G401.6 (cell line): Measurements from ENCODE around the gene SPCS2.
"Not testable (repeated sequence)": the region's sequence is repeated elsewhere in the genome, so short reads cannot be mapped to it uniquely, and the experiment has no call there.

Experiments used
- FAIRE-seq: peaks from 2 replicates; lab custom pipeline; 2012; peaks lifted over from hg19 to GRCh38; lab: Jason Lieb, UNC

Gene SPCS2

GRCh38 chr11:74950374-74950969 lies 1.4 kb downstream of the SPCS2 start:
- no peak for FAIRE-seq

GRCh38 chr11:74951226-74951625 lies 2.2 kb downstream of the SPCS2 start:
- no peak for FAIRE-seq

GRCh38 chr11:74952752-74953151 lies 3.7 kb downstream of the SPCS2 start:
- FAIRE-seq: no peak

DNA sequence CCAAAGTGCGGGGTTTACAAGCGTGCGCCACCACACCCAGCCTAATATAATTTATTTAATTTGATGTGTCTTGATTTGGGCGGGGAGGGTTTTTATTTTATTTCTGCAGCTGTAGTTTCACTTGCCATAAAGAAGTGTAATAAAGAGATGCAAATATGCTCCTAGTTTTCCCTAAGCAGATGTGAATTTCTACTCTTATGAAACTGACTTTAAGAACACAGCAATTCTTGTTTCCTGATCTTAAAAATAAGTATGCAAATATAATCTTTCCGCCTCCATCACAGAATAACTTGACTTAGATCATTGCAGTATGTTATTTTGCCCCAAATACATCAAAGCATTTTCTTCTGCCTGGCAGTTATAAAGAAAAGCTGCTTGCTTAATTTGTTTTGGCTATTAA lies 4.4 kb downstream of the SPCS2 start:
- no peak for FAIRE-seq

DNA sequence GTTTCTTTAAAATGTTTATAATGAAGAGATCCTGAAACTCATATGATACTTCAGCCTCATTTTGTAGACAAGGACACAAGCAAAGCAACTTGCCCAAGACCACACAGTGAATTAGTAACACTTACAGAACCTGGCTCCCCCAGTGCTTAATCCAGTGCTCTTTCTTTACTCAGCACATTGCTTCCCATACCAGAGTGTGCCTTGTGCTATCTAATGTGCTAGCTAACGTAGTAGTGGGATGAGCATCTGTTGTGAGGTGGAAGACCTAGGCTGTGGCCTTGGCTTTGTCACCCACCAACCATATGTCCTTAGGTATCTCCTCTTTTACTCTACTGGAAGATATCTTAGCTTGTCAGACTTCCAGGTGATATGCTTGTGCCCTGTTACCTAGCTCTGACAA lies 5.1 kb downstream of the SPCS2 start:
- no peak for FAIRE-seq

- FAIRE-seq: no peak
Observed at GRCh38 chr11:74956397-74957015, 7.4 kb downstream of the SPCS2 start.

DNA sequence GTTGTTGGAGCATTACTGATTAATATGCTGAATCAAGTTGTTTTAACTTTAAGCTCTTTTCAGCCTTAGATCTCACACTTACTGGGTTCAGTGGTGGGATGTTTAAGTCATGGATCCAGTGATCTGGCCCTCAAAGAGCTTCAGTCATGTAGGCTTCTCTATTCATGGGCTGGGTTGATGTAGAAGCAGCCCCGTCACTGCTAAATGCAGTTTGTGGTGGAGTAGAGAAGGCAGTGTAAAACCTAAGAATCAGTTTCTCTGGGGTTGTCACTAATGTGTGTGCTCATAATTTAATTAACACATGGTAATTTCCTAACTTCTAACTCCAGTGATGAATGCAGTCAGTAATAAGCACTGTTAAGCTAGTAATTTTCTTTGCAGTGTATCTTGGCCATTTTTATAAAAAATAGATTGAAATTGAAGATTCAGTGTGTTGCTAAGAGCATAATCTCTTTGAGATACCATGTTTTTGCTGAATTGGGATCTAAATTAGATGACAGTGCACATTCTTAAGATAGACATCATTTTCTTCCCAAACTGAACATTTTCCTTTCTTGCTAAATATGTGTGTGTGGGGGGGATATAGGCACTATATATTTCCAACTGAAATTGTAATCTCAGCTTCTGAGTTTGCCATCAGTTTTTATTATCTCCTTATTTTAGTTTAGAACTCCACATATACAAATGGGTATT lies 9.0 kb downstream of the SPCS2 start:
- no peak for FAIRE-seq

DNA sequence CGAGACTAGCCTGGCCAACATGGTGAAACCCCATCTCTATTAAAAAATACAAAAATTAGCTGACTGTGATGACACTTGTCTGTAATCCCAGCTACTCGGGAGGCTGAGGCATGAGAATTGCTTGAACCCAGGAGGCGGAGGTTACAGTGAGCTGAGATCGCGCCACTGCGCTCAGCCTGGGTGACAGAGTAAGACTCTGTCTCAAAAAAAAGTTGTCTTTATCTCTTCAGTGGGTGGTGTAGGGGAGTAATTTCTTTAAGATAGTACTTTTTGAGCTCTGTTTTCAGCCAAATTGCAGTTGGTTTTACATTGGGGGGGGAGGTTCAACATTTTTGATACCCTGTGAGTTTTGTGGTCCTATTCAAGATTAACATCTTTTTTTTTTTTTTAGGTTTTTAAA lies 11.1 kb downstream of the SPCS2 start:
- FAIRE-seq: not testable (repeated sequence)

DNA sequence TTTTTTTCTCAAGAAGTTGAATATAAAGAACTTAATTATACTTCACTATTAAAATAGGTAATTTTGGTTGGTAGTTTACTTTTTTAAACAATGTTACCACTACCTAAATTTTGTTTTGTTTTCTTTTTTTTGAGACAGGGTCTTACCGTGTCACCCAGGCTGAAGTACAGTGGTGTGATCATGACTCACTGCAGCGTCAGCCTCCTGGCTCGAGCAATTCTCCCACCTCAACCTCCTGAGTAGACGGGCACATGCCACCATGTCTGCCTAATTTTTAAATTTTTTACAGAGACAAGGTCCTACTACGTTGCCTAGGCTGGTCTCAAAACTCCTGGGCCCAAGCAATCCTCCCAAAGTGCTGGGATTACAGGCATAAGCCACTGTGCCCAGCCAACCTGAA lies 17.6 kb downstream of the SPCS2 start:
- no peak for FAIRE-seq

DNA sequence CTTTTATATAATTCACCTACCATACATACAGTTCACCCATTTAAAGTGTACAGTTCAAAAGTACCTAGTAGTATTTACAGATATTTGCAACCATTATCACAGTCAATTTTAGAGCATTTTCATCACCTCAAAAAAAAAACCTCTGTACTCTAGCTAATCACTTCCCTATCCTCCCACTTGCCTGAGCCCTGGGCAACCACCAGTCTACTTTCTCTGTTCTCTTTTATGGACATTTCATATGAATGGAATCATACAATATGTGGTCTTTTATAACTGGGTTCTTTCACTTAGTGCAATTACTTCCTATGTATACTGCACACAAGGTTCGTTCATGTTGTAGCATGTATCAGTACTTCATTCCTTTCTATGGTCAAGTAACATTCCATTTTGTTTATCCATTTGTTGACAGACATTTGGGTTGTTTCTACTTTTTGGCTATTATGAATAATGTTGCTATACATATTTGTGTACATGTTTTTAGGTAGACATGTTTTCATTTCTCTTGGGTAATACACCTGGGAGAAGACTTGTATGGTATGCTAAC lies 21.9 kb downstream of the SPCS2 start:
- no peak for FAIRE-seq

DNA sequence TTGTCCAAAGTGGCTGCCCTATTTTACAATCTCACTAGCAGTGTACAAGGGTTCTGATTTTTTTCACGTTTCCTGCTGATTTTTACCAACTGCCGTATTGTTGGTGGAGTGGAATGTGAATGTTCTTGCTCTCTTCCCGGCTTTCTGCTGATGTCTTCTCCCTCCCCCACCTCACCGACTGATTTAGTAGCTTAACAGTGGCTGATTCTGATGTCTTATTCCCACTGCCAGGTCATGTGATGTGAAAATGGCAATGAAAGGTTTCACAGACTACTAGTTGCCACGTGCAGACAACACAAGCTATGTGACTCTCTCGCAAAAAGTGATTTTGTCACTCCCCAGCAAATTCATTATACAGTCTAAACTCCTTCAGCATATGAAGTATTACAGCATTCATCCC lies 22.4 kb downstream of the SPCS2 start:
- FAIRE-seq: no peak

GRCh38 chr11:74978041-74978440 lies 29.0 kb downstream of the SPCS2 start:
- FAIRE-seq: no peak

DNA sequence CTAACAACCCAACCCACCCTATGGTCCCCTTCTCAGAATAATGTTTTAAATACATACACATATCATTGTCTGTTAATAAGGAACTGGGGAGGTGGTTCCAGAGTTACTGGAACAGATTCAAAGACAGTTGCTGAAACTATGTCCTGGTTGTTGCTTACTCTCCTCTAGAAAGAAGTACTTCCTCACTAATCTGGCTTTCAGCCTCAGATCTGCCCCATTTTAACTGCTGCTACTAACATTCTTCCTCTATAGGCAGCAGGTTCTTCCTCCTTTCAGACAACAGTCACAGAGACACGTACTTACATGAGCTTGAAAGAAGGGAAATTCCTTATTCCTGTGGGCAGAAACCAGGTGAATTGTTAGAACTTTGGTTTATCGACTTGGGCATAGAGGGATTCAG lies 31.6 kb downstream of the SPCS2 start:
- FAIRE-seq: no peak

- FAIRE-seq: no peak
Observed at GRCh38 chr11:74981888-74982287, 32.8 kb downstream of the SPCS2 start.

DNA sequence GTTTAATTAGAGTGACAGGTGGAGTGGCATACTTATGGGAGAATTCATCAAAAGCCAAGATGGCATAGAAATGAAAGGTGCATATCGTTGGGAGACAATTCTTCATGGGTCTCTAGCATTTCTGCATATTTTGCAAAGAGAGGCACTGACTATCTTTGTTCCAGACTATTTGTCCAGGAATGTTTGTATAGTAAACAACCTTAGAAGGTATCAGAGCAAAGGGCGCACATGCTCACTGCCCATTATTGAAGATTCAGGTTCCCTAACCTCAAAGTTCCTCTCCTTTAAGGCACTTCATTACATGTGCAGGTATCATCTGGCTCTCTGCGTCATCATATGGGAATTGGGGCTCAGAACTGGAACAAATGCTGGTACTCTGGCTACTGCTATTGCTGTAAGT lies 35.0 kb downstream of the SPCS2 start:
- no peak for FAIRE-seq

DNA sequence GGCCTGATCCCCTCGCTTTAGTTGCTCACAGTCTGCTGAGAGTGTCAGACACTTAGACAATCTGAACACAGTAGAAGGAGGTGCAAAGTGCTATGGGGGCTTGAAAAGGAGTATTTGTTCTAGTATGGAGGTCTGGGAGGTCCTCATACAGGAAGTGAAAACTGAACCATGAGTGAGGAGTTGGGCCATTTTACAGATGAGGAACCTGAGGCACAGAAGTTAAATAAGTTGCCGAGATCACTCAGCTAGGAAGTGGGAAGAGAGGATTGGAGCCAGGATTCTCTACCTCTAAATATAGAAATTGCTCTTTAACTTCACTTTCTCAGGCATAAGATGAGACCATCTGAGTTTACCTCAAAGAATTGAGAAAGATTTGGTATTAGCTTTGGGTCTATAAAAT lies 35.7 kb downstream of the SPCS2 start:
- FAIRE-seq: no peak

DNA sequence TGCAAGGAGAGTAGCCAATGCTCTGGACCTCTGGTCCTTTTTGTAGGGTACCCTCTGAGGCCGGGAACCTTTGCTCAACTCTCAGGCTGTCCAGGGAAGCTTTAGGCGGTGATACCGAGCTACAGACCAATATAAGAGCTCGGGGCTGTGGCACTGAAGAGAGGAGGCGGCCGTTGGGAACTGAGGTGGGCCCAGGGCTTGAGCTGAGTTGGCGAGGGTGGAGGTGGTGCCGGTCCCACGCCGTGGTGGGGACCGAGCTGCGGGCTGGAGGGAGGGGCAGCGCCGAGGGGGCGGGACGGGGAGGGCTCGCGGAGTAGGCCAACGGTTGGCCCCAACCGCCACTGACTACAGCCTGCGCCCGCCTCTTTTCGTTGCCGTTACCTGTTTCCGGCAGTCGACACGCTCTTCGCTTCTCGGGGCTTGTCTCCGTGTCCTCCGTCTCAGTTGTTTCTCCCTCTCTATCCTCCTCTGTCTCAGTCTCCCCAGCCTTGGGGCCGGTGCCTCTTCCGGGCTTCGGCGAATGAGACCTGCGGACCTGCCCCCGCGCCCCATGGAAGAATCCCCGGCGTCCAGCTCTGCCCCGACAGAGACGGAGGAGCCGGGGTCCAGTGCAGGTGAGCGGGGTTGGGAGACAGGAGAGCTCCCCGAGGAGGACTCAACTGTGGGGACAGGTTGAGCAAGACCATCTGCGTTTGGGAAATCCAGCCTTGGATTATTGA lies 39.6 kb downstream of the SPCS2 start, which contains the start of gene NEU3:
Gene NEU3, plus strand, starts transcription at position 393 of the 719 bp plus-strand sequence. Its CDS starts 128 bp downstream, at position 521.
- peak; percentile 74 for FAIRE-seq

DNA sequence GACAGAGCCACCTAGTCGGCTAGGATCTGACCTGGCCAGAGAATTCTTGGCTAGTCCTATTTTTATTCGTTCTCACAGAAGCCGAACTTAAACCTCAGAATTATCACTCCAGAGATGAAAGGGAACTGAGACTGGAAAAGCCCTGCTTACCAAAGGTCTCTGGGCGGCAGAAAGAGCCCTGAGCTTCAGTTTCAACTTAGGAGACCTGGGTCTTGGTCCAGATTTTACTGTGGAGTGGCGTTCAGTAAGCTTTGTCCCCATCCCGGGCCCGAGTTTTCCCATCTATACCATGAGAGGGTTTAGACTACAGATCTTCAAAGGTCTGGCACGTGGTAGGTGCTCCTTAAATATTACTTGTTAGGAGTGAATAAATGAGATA lies 40.2 kb downstream of the SPCS2 start:
- no peak for FAIRE-seq

DNA sequence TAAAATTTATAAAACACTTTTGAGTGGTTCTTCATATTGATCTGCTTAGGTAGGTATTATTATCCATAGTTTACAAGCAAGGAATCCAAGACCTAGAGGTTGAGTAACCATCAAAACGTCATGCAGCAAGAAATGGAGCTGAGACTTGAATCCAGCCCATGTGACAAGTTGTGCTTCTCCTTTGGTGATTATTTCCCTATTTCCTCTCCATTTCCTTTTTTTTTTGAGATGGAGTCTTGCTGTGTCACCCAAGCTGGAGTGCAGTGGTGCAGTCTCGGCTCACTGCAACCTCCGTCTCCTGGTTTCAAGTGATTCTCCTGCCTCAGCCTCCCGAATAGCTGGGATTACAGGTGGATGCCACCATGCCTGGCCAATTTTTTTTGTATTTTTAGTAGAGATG lies 41.1 kb downstream of the SPCS2 start:
- not testable (repeated sequence) for FAIRE-seq

- FAIRE-seq: no peak
Observed at GRCh38 chr11:74990941-74991340, 41.9 kb downstream of the SPCS2 start.

- no peak for FAIRE-seq
Observed at GRCh38 chr11:74992852-74993251, 43.8 kb downstream of the SPCS2 start.

DNA sequence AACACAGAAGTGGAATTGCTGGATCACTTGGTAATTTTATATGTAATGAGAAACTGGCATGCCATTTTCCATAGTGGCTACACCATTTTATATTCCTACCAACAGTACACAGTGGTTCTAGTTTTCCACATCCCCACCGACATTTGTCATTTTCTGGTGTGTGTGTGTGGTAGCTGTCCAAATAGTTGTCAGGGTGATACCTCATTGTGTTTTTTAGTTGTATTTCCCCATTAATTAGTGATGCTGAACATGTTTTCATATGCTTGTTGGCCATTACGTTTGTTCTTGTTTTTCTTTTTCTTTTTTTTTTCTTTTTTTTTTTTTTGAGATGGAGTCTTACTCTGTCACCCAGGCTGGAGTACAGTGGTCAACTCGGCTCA lies 51.9 kb downstream of the SPCS2 start:
- no peak for FAIRE-seq

DNA sequence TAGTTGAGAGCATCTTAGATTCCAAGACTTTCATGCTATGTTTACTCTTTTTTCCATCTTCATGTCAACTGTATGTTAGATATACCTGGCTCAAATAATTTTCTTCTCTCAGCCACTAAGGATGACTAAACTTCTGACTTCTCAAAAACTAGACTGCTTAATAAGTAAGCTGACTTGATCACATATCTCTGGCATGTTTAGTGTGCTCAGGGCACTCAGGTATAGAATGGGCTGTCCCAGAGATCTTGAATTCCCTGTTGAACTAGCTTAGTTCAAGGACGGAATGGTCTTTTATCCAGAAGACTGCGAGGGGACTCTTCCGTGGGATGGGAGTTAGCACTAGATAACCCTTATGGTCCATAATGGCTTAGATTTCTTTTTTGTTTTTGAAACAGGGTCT lies 52.6 kb downstream of the SPCS2 start:
- FAIRE-seq: no peak
